IMR-90 (cell line): ENCODE measurements around the gene UBE2M. TPM values are rescaled to one million over a fixed set of nuclear protein-coding genes. Genes with fewer than 3 reads are reported as not detected.

ENCODE experiments used
- ATAC-seq: fragments of 200-7000 bp; cut with Tn5 transposase; 2 replicates; pipeline ENCODE4 v1.9.1; 2020; ENCODE audit warnings: low read depth, mild to moderate bottlenecking, moderate library complexity
- BruUV-seq: library from RNA; stranded (reverse); fragments of 400-500 nt; replicated peaks from 2 replicates; lab custom pipeline; 2021; lab: Mats Ljungman, UMichigan
- CTCF ChIA-PET: fragments of 300-600 bp; formaldehyde crosslinking; extraction: SDS; loops from one replicate; lab custom pipeline; 2021; ENCODE audit warnings: antibody characterized with exemption; lab: Yijun Ruan, JAX
- POLR2A ChIA-PET: fragments of 300-600 bp; sonication (Branson Sonifier 250); formaldehyde crosslinking; loops from one replicate; lab custom pipeline; 2022; ENCODE audit warnings: antibody characterized with exemption; ENCODE audit not compliant: unreplicated experiment; lab: Charles Lee
- DNase-seq: peaks from one replicate; pipeline ENCODE4 v3.0.0; 2013
- H2AFZ ChIP-seq: replicated peaks from 2 replicates; pipeline ENCODE3; 2013; ENCODE audit warnings: low read length, mild to moderate bottlenecking; ENCODE audit not compliant: poor library complexity
- H2AK5ac ChIP-seq: 2 replicates; pipeline ENCODE4 v1.6.1; 2013; ENCODE audit warnings: low read depth, low read length, inconsistent platforms
- H2AK9ac ChIP-seq: replicated peaks from 2 replicates; pipeline ENCODE3; 2013; ENCODE audit warnings: mild to moderate bottlenecking, low read depth, low read length, moderate library complexity; ENCODE audit not compliant: poor library complexity
- H2BK120ac ChIP-seq: 2 replicates; pipeline ENCODE4 v1.6.1; 2013; ENCODE audit warnings: low read depth, low read length, inconsistent platforms
- H2BK15ac ChIP-seq: 3 replicates; pipeline ENCODE4 v1.6.1; 2013; ENCODE audit warnings: low read depth, low read length, inconsistent platforms
- H2BK20ac ChIP-seq: 2 replicates; pipeline ENCODE4 v1.6.1; 2013; ENCODE audit warnings: low read depth, mild to moderate bottlenecking, inconsistent platforms, low read length, moderate library complexity
- H2BK5ac ChIP-seq: 2 replicates; pipeline ENCODE4 v1.6.1; 2013; ENCODE audit warnings: mild to moderate bottlenecking, low read depth, low read length, inconsistent platforms; ENCODE audit not compliant: poor library complexity, severe bottlenecking
- H3K14ac ChIP-seq: replicated peaks from 2 replicates; pipeline ENCODE4 v1.6.1; 2013; ENCODE audit warnings: low read depth, low read length, inconsistent platforms
- H3K18ac ChIP-seq: 2 replicates; pipeline ENCODE4 v1.6.1; 2013; ENCODE audit warnings: low read depth, low read length, control low read depth
- H3K23ac ChIP-seq: 2 replicates; pipeline ENCODE4 v1.6.1; 2013; ENCODE audit warnings: low read depth, low read length, inconsistent platforms
- H3K27ac ChIP-seq: 2 replicates; pipeline ENCODE4 v1.5.1; 2013; ENCODE audit warnings: mild to moderate bottlenecking, control low read depth, low read length; ENCODE audit not compliant: insufficient read depth
- H3K27me3 ChIP-seq: 2 replicates; pipeline ENCODE4 v1.6.1; 2013; ENCODE audit warnings: low read length; ENCODE audit not compliant: control insufficient read depth, insufficient read depth
- H3K36me3 ChIP-seq: 2 replicates; pipeline ENCODE4 v1.6.1; 2013; ENCODE audit warnings: low read length, mixed read lengths; ENCODE audit not compliant: control insufficient read depth, insufficient read depth
- H3K4ac ChIP-seq: 2 replicates; pipeline ENCODE4 v1.6.1; 2013; ENCODE audit warnings: low read depth, low read length, inconsistent platforms
- H3K4me1 ChIP-seq: 2 replicates; pipeline ENCODE4 v1.6.1; 2013; ENCODE audit warnings: low read length, mixed read lengths; ENCODE audit not compliant: control insufficient read depth, insufficient read depth
- H3K4me2 ChIP-seq: 2 replicates; pipeline ENCODE4 v1.6.1; 2013; ENCODE audit warnings: low read depth, mild to moderate bottlenecking, control low read depth, low read length, moderate library complexity
- H3K4me3 ChIP-seq: 2 replicates; pipeline ENCODE4 v1.5.1; 2013; ENCODE audit warnings: low read depth, mild to moderate bottlenecking, control low read depth, low read length, moderate library complexity; ENCODE audit not compliant: insufficient read depth
- H3K56ac ChIP-seq: 2 replicates; pipeline ENCODE4 v1.6.1; 2013; ENCODE audit warnings: low read length, inconsistent platforms; ENCODE audit not compliant: insufficient read depth; ENCODE audit errors: extremely low read depth
- H3K79me1 ChIP-seq, 2 experiments: 2 replicates each; pipeline ENCODE4 v1.6.1; 2013; ENCODE audit warnings: low read length in 2 of 2, inconsistent platforms in 1 of 2, low read depth in 1 of 2
- H3K9ac ChIP-seq: 2 replicates; pipeline ENCODE4 v1.6.1; 2013; ENCODE audit warnings: low read depth, low read length, control low read depth
- H3K9me1 ChIP-seq: 2 replicates; pipeline ENCODE4 v1.6.1; 2013; ENCODE audit warnings: low read length, inconsistent platforms; ENCODE audit not compliant: insufficient read depth
- H3K9me3 ChIP-seq: 2 replicates; pipeline ENCODE4 v1.6.1; 2013; ENCODE audit warnings: low read length; ENCODE audit not compliant: control insufficient read depth, insufficient read depth
- H4K20me1 ChIP-seq: 2 replicates; pipeline ENCODE4 v1.6.1; 2013; ENCODE audit warnings: low read length, inconsistent platforms; ENCODE audit not compliant: insufficient read depth
- H4K5ac ChIP-seq: 2 replicates; pipeline ENCODE4 v1.6.1; 2013; ENCODE audit warnings: mild to moderate bottlenecking, low read depth, low read length, control low read depth
- H4K8ac ChIP-seq, 2 experiments: 2 replicates each; pipeline ENCODE4 v1.6.1; 2013; ENCODE audit warnings: low read depth in 2 of 2, low read length in 2 of 2, control low read depth in 1 of 2, inconsistent platforms in 1 of 2
- H4K91ac ChIP-seq: 2 replicates; pipeline ENCODE4 v1.6.1; 2013; ENCODE audit warnings: low read depth, low read length, inconsistent platforms; ENCODE audit not compliant: insufficient read depth
- BHLHE40 ChIP-seq: fragments of 150-350 bp; IDR thresholded peaks from 2 replicates; pipeline ENCODE4 v1.6.1; 2016; ENCODE audit warnings: mild to moderate bottlenecking, low read depth, low read length
- CEBPB ChIP-seq: IDR thresholded peaks from 2 replicates; pipeline ENCODE4 v1.6.1; 2012; ENCODE audit warnings: low read depth, low read length, improper control_type of control experiment
- CHD1 ChIP-seq: IDR thresholded peaks from 2 replicates; pipeline ENCODE4 v1.6.1; 2012; ENCODE audit warnings: low read depth, low read length, improper control_type of control experiment
- MAFK ChIP-seq: IDR thresholded peaks from 2 replicates; pipeline ENCODE4 v1.6.1; 2012; ENCODE audit warnings: low read depth, low read length, improper control_type of control experiment
- MAZ ChIP-seq: IDR thresholded peaks from 2 replicates; pipeline ENCODE4 v1.6.1; 2012; ENCODE audit warnings: low read depth, mild to moderate bottlenecking, low read length, improper control_type of control experiment, moderate library complexity, borderline replicate concordance
- MXI1 ChIP-seq: IDR thresholded peaks from 2 replicates; pipeline ENCODE4 v1.6.1; 2012; ENCODE audit warnings: low read depth, mild to moderate bottlenecking, low read length, moderate library complexity, borderline replicate concordance
- POLR2A ChIP-seq: IDR thresholded peaks from 2 replicates; pipeline ENCODE4 v1.6.1; 2012; ENCODE audit warnings: mild to moderate bottlenecking, low read depth, low read length
- RAD21 ChIP-seq: IDR thresholded peaks from 2 replicates; pipeline ENCODE4 v1.6.1; 2012; ENCODE audit warnings: low read length, improper control_type of control experiment
- RFX5 ChIP-seq: IDR thresholded peaks from 2 replicates; pipeline ENCODE4 v1.8.0; 2012; ENCODE audit warnings: low read depth, mild to moderate bottlenecking, low read length, moderate library complexity
- SMC3 ChIP-seq: fragments of 150-350 bp; IDR thresholded peaks from 2 replicates; pipeline ENCODE4 v1.6.1; 2016; ENCODE audit warnings: low read depth, mild to moderate bottlenecking, antibody characterized with exemption, low read length, moderate library complexity
- WGBS, 2 experiments: methylation state at CpG; one replicate each; pipeline versions ENCODE4 v1.1.5 to v1.1.7; 2013; ENCODE audit warnings: missing lambda C conversion rate in 2 of 2; ENCODE audit not compliant: insufficient read length in 1 of 2; ENCODE audit errors: extremely low coverage in 2 of 2; 5-methylcytosine and 5-hydroxymethylcytosine counted together
- dilution Hi-C: fragments of 300-500 bp; cut with HindIII; formaldehyde crosslinking; loops from one replicate; pipeline ENCODE4 v1.14.3; 2018; ENCODE audit warnings: low sequenced_read_pairs; ENCODE audit not compliant: unreplicated experiment
- in situ Hi-C: fragments of 300-500 bp; cut with MboI; formaldehyde crosslinking; loops from 3 replicates; pipeline ENCODE4 v1.14.3; 2019; ENCODE audit warnings: low sequenced_read_pairs, inconsistent platforms, mixed read lengths
- intact Hi-C: fragments of 100-400 bp; cut with micrococcal nuclease; formaldehyde crosslinking; loops from 2 replicates; pipeline ENCODE4 v1.10.0; 2022
- polyA plus RNA-seq, 3 experiments: library from polyadenylated mRNA; depleted of rRNA; stranded (reverse); fragments of >200 nt; gene quantifications; 2 replicates each; pipeline ENCODE4 v1.2.3, GENCODE V29; 2012; ENCODE audit warnings: low replicate concordance in 1 of 3
- total RNA-seq: library from RNA; depleted of rRNA; stranded (reverse); fragments of >200 nt; gene quantifications from 2 replicates; pipeline ENCODE4 v1.2.3, GENCODE V29; 2012
- TF ChIP-seq, protein P1 (sequence below): conservative IDR thresholded peaks from 2 replicates; pipeline ENCODE4 v1.5.1; 2012; ENCODE audit warnings: mild to moderate bottlenecking, low read depth, low read length, improper control_type of control experiment

UBE2M gene
- total and polyA plus RNA-seq, 2 of the 4 experiments (the other 2 are of a cell fraction): 55.9 to 66.6 TPM

GRCh38 chr19:58522709-58523108, 35.7 kb downstream of the UBE2M start:
- TF ChIP-seq RFX5 (no peak), MXI1 (no peak), POLR2A (no peak), CEBPB (no peak), SMC3 (no peak), CHD1 (no peak), MAZ (no peak), MAFK (no peak), BHLHE40 (no peak), RAD21 (no peak)
- TF ChIP-seq, protein P1, sequence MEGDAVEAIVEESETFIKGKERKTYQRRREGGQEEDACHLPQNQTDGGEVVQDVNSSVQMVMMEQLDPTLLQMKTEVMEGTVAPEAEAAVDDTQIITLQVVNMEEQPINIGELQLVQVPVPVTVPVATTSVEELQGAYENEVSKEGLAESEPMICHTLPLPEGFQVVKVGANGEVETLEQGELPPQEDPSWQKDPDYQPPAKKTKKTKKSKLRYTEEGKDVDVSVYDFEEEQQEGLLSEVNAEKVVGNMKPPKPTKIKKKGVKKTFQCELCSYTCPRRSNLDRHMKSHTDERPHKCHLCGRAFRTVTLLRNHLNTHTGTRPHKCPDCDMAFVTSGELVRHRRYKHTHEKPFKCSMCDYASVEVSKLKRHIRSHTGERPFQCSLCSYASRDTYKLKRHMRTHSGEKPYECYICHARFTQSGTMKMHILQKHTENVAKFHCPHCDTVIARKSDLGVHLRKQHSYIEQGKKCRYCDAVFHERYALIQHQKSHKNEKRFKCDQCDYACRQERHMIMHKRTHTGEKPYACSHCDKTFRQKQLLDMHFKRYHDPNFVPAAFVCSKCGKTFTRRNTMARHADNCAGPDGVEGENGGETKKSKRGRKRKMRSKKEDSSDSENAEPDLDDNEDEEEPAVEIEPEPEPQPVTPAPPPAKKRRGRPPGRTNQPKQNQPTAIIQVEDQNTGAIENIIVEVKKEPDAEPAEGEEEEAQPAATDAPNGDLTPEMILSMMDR: no peak
- H3K4ac ChIP-seq: no peak overlapping the region
- H2AK9ac ChIP-seq: no peak overlapping the region
- CTCF ChIA-PET: no interaction called here
- H3K4me3 ChIP-seq: no peak overlapping the region
- dilution Hi-C loops (no loop called here), in situ Hi-C loops (no loop called here), intact Hi-C loops (no loop called here)
- no peak overlapping the region for H2BK5ac ChIP-seq
- no TSS peak for BruUV-seq
- no peak overlapping the region for H2AK5ac ChIP-seq
- H2BK15ac ChIP-seq: no peak overlapping the region
- H3K14ac ChIP-seq: no peak overlapping the region
- H2BK120ac ChIP-seq: no peak overlapping the region
- DNase-seq (no peak), ATAC-seq (no peak)
- no peak overlapping the region for H3K56ac ChIP-seq
- H2AFZ ChIP-seq: peak overlapping the region; percentile 7
- POLR2A ChIA-PET: interaction anchor here (0.6 kb wide), 1 partner anchor 626 kb away, joined by 3 read pairs; no protein-coding TSS in a partner anchor
- peaks cover 6% of the 10 kb centered on the region for H3K4me1 ChIP-seq
- H4K8ac ChIP-seq: no peak overlapping the region
- H4K91ac ChIP-seq: no peak overlapping the region
- H3K18ac ChIP-seq: no peak overlapping the region
- H3K9ac ChIP-seq: no peak overlapping the region
- H3K79me1 ChIP-seq: peaks cover 0 to 21% of the 10 kb centered on the region in 2 experiments; a peak in 3 of 4 replicates
- H4K5ac ChIP-seq: no peak overlapping the region
- H3K9me3 ChIP-seq: no peaks in the 10 kb centered on the region
- H3K27me3 ChIP-seq: no peaks in the 10 kb centered on the region; the same call in 1 of the 2 replicates
- H3K23ac ChIP-seq: no peak overlapping the region
- H2BK20ac ChIP-seq: no peak overlapping the region
- WGBS, 2 experiments: 62% methylated on average over 2 of the region's 3 CpGs; no CpG with 5 or more reads in 1 of the 2 experiments
- H4K20me1 ChIP-seq: peaks cover 14% of the 10 kb centered on the region
- H3K4me2 ChIP-seq: no peak overlapping the region
- H3K36me3 ChIP-seq: no peaks in the 10 kb centered on the region
- no peak overlapping the region for H3K27ac ChIP-seq
- peaks cover 7% of the 10 kb centered on the region for H3K9me1 ChIP-seq
